Thymus (tissue), 11 donors: ENCODE data around the gene OMP. TPM values are rescaled to one million over a fixed set of nuclear protein-coding genes. Genes with fewer than 3 reads are reported as not detected.

Experiments
- DNase-seq, 9 donors: peaks; one replicate each; pipeline ENCODE4 v3.0.0-alpha.2; 2013; ENCODE audit warnings: low spot score in 9 of 9, low read depth in 6 of 9, missing footprints in 1 of 9
- H3K27ac ChIP-seq, 2 donors: one replicate each; pipeline ENCODE4 v1.5.1; 2013; ENCODE audit warnings: control low read depth in 1 of 2, low read depth in 1 of 2, low read length in 1 of 2, mild to moderate bottlenecking in 1 of 2, moderate library complexity in 1 of 2
- H3K27me3 ChIP-seq, 2 donors: one replicate each; pipeline ENCODE4 v1.5.1; 2013; ENCODE audit warnings: low read length in 1 of 2; ENCODE audit not compliant: control insufficient read depth in 2 of 2, insufficient read depth in 1 of 2
- H3K36me3 ChIP-seq, 2 donors: one replicate each; pipeline ENCODE4 v1.5.1; 2013; ENCODE audit warnings: low read length in 1 of 2, mild to moderate bottlenecking in 1 of 2, moderate library complexity in 1 of 2; ENCODE audit not compliant: control insufficient read depth in 2 of 2, insufficient read depth in 2 of 2
- H3K4me1 ChIP-seq, 2 donors: one replicate each; pipeline ENCODE4 v1.5.1; 2013; ENCODE audit warnings: low read length in 2 of 2; ENCODE audit not compliant: control insufficient read depth in 2 of 2, insufficient read depth in 2 of 2
- H3K4me3 ChIP-seq, 2 donors: one replicate each; pipeline ENCODE4 v1.5.1; 2013; ENCODE audit warnings: low read length in 2 of 2, control low read depth in 1 of 2, mild to moderate bottlenecking in 1 of 2
- H3K9me3 ChIP-seq, 2 donors: one replicate each; pipeline ENCODE4 v1.5.1; 2013; ENCODE audit warnings: low read length in 1 of 2, mild to moderate bottlenecking in 1 of 2; ENCODE audit not compliant: control insufficient read depth in 2 of 2, insufficient read depth in 1 of 2
- WGBS: extraction: QIAGEN DNeasy Blood & Tissue Kit; methylation state at CpG from one replicate; pipeline ENCODE4 v1.1.7; 2013; 5-methylcytosine and 5-hydroxymethylcytosine counted together
- polyA plus RNA-seq: library from polyadenylated mRNA; stranded (reverse); fragments of 200-250 nt; gene quantifications from one replicate; pipeline ENCODE4 v1.2.3, GENCODE V29; 2013
- total RNA-seq: library from RNA; stranded (reverse); fragments of 120-200 nt; gene quantifications from one replicate; pipeline ENCODE4 v1.2.4, GENCODE V29; 2013
- donor health status: healthy.

The OMP gene
- total and polyA plus RNA-seq, 2 donors, result not detected

DNA sequence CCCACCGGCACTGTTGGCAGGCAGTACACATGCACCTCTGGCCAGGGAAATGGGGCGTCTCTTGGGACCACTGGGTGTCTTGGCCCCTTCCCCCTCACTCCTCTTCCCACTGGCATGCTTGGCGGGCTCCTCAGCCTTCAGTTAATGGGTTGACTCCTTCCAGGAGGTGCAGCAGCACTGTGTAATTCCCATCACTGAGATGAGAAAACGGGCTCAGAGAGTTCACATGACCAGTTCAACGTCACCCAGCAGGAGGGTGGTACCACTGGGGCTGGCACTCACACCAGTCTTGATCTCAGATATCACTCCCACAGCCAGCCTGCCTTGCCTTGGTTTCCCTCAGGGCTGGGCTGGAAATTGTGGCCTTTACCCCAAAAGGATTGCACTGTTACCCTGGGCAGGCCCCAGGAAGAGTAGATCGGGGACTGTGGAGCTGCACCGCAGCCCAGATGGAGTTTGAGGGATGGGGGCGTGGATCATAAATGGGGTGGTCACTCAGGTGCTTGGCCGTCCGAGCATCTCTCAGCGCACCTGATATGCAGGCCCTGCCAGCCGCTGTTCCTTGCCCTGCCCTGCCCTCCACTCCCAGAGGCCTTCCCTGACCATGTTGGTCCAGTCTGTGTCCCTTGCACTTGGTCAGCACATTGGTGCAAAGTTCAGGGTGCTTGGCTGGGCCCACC lies 18.9 kb upstream of the OMP start:
- Histone ChIP-seq H3K4me1 (peaks cover 6 to 14% of the 10 kb centered on the region in 2 donors), H3K27ac (no peak overlapping the region), H3K9me3 (no peaks in the 10 kb centered on the region), H3K27me3 (no peaks in the 10 kb centered on the region), H3K4me3 (no peak overlapping the region), H3K36me3 (no peaks in the 10 kb centered on the region)
- no peak for DNase-seq
- WGBS, result 96% methylated on average over 12 of the region's 12 CpGs

DNA sequence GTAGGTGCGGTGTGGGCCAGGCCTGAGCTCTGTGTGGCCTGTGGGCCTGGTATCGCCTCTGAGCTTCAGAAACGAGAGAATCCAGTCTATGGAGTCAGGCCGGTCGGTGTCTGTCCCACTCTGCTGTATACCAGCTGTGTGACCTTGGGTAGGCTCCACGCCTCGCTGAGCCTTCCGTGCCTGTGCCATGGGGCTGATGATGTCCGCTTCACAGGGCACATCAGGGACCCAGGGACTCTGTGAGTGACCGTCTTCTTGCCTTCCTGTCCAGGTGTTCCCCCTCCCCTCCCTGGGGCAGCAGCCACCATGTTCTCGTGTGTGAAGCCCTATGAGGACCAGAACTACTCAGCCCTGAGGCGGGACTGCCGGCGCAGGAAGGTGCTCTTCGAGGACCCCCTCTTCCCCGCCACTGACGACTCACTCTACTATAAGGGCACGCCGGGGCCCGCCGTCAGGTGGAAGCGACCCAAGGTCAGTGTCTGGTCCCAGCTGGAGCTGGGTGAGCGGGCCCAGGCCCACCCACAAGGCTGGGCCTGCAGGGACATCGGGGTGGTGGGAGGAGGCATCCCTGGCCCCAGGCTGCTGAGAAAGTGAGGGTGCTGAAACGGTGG lies 18.0 kb upstream of the OMP start:
- H3K27ac ChIP-seq, result no peak overlapping the region
- no peak overlapping the region for H3K4me3 ChIP-seq
- H3K4me1 ChIP-seq, result peaks cover 6 to 14% of the 10 kb centered on the region in 2 donors
- WGBS, result 98% methylated on average over 25 of the region's 25 CpGs
- no peaks in the 10 kb centered on the region for H3K9me3 ChIP-seq
- no peaks in the 10 kb centered on the region for H3K36me3 ChIP-seq
- H3K27me3 ChIP-seq, result no peaks in the 10 kb centered on the region
- no peak for DNase-seq

DNA sequence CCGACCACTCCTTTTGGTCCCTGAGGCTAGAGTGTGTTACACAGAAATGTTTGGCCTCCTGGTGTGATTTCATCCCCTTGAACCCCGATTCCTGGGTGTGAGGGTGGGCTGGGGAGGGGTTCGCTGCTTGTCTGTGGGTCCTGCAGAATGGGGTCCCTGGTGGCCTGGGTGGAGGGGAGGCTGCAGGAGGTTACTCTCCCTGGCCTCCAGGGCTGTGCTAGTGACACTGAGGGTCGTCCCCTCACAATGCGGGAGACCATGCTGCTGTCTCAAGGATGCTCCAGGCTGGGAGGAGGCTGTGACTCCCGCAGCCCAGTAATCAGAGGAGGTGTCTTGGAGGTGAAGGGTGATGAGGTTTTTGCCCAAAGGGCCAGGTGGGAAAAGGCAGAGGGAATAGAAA lies 17.0 kb upstream of the OMP start:
- WGBS, result 96% methylated on average over 6 of the region's 6 CpGs
- peaks cover 6 to 14% of the 10 kb centered on the region in 2 donors for H3K4me1 ChIP-seq

DNA sequence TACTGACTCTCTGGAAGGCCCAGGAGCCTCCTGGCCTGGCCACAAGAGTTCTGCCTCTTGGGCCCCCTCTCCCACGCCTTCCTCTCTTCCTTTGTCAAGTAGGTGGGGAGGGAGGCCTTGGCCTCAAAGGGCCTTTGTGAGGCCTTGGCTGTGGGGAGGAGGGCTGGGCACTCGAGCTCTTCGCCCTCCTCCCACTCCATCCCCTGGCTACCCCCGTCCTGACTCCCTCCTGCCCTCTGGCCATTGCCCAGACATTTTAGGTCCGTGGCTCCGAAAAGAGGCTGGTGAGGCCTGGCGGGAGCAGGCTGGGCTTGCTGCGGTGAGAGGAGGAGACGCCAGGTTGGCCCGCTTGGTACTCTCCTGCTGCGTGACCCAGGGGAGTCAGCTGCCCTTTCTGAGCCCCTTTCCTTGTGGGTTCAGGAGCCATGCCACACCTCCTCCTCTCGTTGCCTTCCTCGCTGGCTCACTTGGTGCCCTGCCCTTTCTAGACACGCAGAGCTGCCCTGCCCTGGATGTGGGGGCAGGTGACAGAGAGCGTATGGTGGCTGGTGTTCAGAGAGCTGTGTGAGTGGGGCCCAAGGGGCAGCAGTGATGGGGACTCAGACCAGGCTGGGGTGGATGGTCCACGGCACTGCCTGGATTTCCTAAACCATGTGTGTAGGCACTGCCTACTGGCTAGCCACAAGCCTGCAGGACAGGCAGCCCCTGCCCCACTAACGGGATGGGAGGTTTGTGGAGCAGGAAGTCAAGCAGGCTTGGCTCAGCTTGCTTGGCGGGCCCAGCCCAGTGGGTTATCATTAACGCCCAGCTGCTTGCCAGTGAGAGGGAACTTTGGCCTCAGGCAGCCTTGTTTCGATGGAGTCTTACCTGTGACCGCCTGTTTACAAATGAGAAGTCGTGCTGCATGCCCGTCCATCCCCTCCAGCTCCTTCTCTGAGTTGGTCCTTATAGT lies 15.8 kb upstream of the OMP start:
- Histone ChIP-seq H3K27ac (no peak overlapping the region), H3K9me3 (no peaks in the 10 kb centered on the region), H3K4me3 (no peak overlapping the region), H3K36me3 (no peaks in the 10 kb centered on the region), H3K27me3 (no peaks in the 10 kb centered on the region), H3K4me1 (peaks cover 6 to 14% of the 10 kb centered on the region in 2 donors)
- 95% methylated on average over 23 of the region's 23 CpGs for WGBS
- no peak for DNase-seq

More for the DNA sequence above, 17.0 kb upstream of the OMP start:
- H3K4me3 ChIP-seq, result no peak overlapping the region
- H3K27ac ChIP-seq, result no peak overlapping the region
- H3K9me3 ChIP-seq, result no peaks in the 10 kb centered on the region
- no peak for DNase-seq
- no peaks in the 10 kb centered on the region for H3K36me3 ChIP-seq
- H3K27me3 ChIP-seq, result no peaks in the 10 kb centered on the region

DNA sequence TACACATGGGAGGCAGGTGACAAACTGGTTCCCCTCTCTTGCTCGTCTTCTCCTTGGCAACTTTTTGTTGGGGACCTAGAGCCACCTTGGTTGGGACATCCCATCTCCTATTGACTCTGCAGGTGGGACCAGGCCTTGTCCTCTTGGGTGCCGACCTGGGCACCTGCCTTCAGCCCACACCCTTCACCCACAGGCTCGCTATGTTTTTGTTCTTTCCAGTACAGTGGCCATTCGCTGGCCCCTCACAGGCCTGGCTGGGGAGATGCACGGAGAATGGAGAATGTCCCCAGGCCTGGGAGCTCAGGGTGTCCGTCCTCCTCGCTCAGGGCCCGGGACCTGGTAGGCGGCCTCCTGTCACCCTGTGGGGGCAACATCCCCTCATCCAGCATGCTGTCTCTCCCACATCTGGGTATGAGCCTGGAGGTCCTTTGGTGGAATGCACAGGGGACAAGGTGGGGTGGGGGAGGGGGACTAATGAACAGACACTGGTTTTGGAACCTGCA lies 14.9 kb upstream of the OMP start:
- Histone ChIP-seq H3K9me3 (no peaks in the 10 kb centered on the region), H3K36me3 (no peaks in the 10 kb centered on the region), H3K4me3 (no peak overlapping the region), H3K4me1 (peaks cover 2 to 6% of the 10 kb centered on the region in 2 donors), H3K27me3 (no peaks in the 10 kb centered on the region), H3K27ac (no peak overlapping the region)
- DNase-seq, result no peak
- WGBS, result 97% methylated on average over 9 of the region's 9 CpGs

DNA sequence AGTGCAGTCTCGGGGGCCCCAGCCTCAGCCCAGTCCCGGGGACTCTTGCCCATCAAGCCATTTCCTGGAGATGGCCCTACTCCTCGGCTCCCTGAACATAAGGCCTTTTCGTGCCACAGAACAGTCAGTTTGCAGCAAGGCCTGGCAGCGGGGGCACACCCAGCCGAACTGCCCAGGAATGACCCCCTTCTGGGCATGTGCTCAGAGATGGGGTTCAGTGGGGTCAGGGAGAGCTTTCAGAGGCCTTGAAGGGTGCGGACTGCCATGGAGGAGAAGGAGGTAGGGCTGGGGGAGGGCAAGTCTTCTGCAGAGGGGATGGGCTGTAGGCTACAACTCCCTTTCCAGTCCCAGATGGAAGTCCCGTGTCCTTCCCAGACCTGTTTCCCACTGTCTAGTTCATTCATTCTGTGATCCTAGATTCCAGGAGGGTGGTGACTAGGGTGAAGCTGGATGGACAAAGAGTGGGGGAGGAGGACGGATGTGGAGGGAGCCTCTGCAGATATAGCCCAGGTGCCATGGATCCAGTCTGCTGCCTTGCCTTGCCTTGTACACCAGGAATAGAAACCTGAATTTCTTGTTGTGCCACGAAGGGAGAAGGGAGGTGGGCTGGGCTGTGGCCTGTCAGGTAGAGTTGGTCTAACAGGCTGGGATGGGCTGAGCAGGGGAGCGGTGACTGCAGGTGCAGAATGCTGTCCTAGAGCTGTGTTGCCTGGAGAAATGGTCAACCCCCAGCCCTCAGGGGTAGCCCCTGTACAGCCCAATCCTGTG lies 14.2 kb upstream of the OMP start:
- no peaks in the 10 kb centered on the region for H3K4me1 ChIP-seq
- H3K36me3 ChIP-seq, result no peaks in the 10 kb centered on the region
- H3K27me3 ChIP-seq, result no peaks in the 10 kb centered on the region
- WGBS, result 86% methylated on average over 11 of the region's 11 CpGs
- H3K4me3 ChIP-seq, result no peak overlapping the region
- DNase-seq, result no peak
- no peaks in the 10 kb centered on the region for H3K9me3 ChIP-seq
- no peak overlapping the region for H3K27ac ChIP-seq

DNA sequence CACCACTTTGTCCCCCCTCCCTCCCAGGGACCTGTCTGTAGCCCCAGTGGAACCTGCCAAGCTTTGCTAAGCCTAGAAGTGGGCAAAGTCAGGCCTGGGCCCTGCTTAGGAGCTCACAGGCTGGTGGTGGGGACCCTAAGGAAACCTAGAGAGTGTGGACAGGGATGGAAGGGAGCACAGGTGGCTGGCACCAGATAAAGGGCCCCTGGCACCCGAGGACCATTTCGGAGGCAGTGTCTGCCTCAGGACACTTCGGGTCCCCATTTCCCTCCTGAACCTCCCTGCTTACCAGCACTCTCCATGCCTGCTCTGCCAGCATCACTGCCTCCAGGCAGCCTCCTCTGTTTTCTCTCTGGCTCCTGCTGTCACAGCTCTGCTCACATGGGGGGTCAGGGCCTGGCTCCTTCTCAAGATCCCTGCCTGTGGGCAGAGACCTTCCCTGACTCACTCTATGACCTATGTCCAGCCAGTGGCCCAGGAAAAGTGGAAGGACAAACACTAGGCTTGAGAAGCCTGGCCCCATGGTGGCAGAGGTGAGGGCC lies 13.6 kb upstream of the OMP start:
- Histone ChIP-seq H3K27me3 (no peaks in the 10 kb centered on the region), H3K4me3 (no peak overlapping the region), H3K9me3 (no peaks in the 10 kb centered on the region), H3K27ac (no peak overlapping the region), H3K36me3 (no peaks in the 10 kb centered on the region), H3K4me1 (no peaks in the 10 kb centered on the region)
- WGBS, result 96% methylated on average over 3 of the region's 3 CpGs
- no peak for DNase-seq

DNA sequence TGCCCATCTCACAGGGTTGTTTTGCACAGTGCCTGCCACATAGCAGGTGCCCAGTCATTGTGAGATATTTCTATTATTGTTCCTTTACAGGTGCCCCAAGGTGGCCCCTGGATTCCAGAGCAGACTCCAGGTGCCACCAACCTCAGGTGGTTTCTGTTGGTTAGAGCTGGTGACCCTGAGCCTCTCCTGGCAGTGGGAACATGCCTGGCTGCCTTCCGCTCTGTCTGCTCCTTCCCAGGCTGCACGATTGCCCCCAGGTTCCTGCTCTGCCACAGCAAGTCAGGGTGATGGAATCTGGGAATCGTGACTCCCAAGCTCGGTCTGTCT lies 12.6 kb upstream of the OMP start:
- H3K27ac ChIP-seq, result no peak overlapping the region
- H3K9me3 ChIP-seq, result no peaks in the 10 kb centered on the region
- H3K36me3 ChIP-seq, result no peaks in the 10 kb centered on the region
- no peaks in the 10 kb centered on the region for H3K27me3 ChIP-seq
- no peak overlapping the region for H3K4me3 ChIP-seq
- H3K4me1 ChIP-seq, result no peaks in the 10 kb centered on the region
- no peak for DNase-seq
- WGBS, result 98% methylated on average over 4 of the region's 4 CpGs
